ENCODE data around the gene PRKCB.

The PRKCB gene

GRCh38 chr16:23859713-23860269, 24.0 kb downstream of the PRKCB start:
- no peak overlapping the region for H3K27ac ChIP-seq
- DNase-seq (ENCODE audit: low spot score), result no peak
- ChIA-PET POLR2A (ENCODE audit: low non-redundant PET) (no interaction called here), CTCF (no interaction called here)
- TF ChIP-seq CTCF (conservative IDR thresholded peaks at IDR 0.05; ENCODE audit: low read depth), result no peak

- DNase-seq (ENCODE audit: low spot score), result no peak
- H3K27ac ChIP-seq, result no peak overlapping the region
- CTCF ChIA-PET, result no interaction called here
- POLR2A ChIA-PET (ENCODE audit: low non-redundant PET), result no interaction called here
- no peak for TF ChIP-seq CTCF (conservative IDR thresholded peaks at IDR 0.05; ENCODE audit: low read depth)
These were observed 26.1 kb downstream of the PRKCB start for GRCh38 chr16:23861874-23862273.

- H3K27ac ChIP-seq, result no peak overlapping the region
- no peak for TF ChIP-seq CTCF (conservative IDR thresholded peaks at IDR 0.05; ENCODE audit: low read depth)
- no peak for DNase-seq (ENCODE audit: low spot score)
- ChIA-PET CTCF (no interaction called here), POLR2A (ENCODE audit: low non-redundant PET) (no interaction called here)
These were observed 26.8 kb downstream of the PRKCB start for GRCh38 chr16:23862556-23862955.

GRCh38 chr16:23863511-23864422, 28.0 kb downstream of the PRKCB start:
- H3K27ac ChIP-seq, result no peak overlapping the region
- POLR2A ChIA-PET (ENCODE audit: low non-redundant PET), result no interaction called here
- CTCF ChIA-PET, result no interaction called here
- DNase-seq (ENCODE audit: low spot score), result no peak
- TF ChIP-seq CTCF (conservative IDR thresholded peaks at IDR 0.05; ENCODE audit: low read depth), result no peak

- ChIA-PET CTCF (no interaction called here), POLR2A (ENCODE audit: low non-redundant PET) (no interaction called here)
- no peak overlapping the region for H3K27ac ChIP-seq
- no peak for DNase-seq (ENCODE audit: low spot score)
- no peak for TF ChIP-seq CTCF (conservative IDR thresholded peaks at IDR 0.05; ENCODE audit: low read depth)
These were observed 30.1 kb downstream of the PRKCB start for GRCh38 chr16:23865853-23866252.

- ChIA-PET POLR2A (ENCODE audit: low non-redundant PET) (no interaction called here), CTCF (interaction anchor here (0.6 kb wide), 1 partner anchor 77 kb away, joined by 4 read pairs; no protein-coding TSS in a partner anchor)
- no peak for DNase-seq (ENCODE audit: low spot score)
- no peak overlapping the region for H3K27ac ChIP-seq
- TF ChIP-seq CTCF (conservative IDR thresholded peaks at IDR 0.05; ENCODE audit: low read depth), result no peak
These were observed 30.8 kb downstream of the PRKCB start for GRCh38 chr16:23866621-23867020.

All from RWPE1 (cell line).